Progenitor cell of endocrine pancreas (in vitro differentiated cells): Measurements from ENCODE around the gene PER2. TPM values are rescaled to one million over a fixed set of nuclear protein-coding genes. Genes with fewer than 3 reads are reported as not detected.
"Not testable (repeated sequence)": the region's sequence is repeated elsewhere in the genome, so short reads cannot be mapped to it uniquely, and the experiment has no call there.

ENCODE experiments used
- DNase-seq: peaks from one replicate; pipeline ENCODE4 v3.0.0; 2021; ENCODE audit warnings: low spot score; ENCODE audit not compliant: unreplicated experiment
- H3K27ac Mint-ChIP-seq: 2 replicates; pipeline ENCODE4 v1.8.0; 2021; ENCODE audit warnings: mild to moderate bottlenecking, moderate library complexity, mixed read lengths
- H3K27me3 Mint-ChIP-seq: 2 replicates; pipeline ENCODE4 v1.8.0; 2021; ENCODE audit warnings: mixed read lengths
- H3K36me3 Mint-ChIP-seq: 2 replicates; pipeline ENCODE4 v1.8.0; 2022; ENCODE audit warnings: mixed read lengths; ENCODE audit not compliant: insufficient read depth
- H3K4me1 Mint-ChIP-seq: 2 replicates; pipeline ENCODE4 v1.8.0; 2021; ENCODE audit warnings: low read depth, mixed read lengths
- H3K4me3 Mint-ChIP-seq: 2 replicates; pipeline ENCODE4 v1.8.0; 2021; ENCODE audit warnings: low read depth, mild to moderate bottlenecking, moderate library complexity, mixed read lengths
- H3K9me3 Mint-ChIP-seq: 2 replicates; pipeline ENCODE4 v1.8.0; 2021; ENCODE audit warnings: low read depth, mixed read lengths
- total RNA-seq: library from RNA; stranded (reverse); gene quantifications from 2 replicates; pipeline ENCODE4 v1.2.1, GENCODE V29; 2021
- TF ChIP-seq, protein P1 (sequence below): fragments of 200-600 bp; sonication (generic); IDR thresholded peaks from one replicate; pipeline ENCODE4 v1.5.0; 2021; ENCODE audit warnings: antibody characterized with exemption, mild to moderate bottlenecking; ENCODE audit not compliant: unreplicated experiment

The PER2 gene
- total RNA-seq, 1 donor from 2014 or later = 20.2 TPM

DNA sequence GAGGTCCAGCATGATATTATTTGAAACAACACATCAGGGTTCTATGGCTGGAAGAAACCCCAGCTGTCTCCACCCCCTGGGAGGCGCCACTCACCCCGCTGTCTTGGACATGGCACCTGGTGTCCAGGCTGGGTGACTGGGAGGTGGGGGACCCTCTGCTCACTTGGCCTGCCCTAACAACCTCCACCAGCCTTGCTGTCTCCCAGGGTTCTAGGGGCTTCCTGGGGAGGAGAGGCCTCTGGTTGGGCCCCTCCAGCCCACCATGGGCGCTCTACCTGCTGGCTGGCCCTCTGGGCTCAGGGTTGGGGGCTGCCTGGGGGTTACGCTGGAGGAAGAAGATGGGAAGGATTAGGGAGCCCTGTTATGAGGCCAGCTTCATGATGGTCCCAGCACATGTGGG is 16.3 kb downstream of the PER2 start:
- H3K4me1 Mint-ChIP-seq = peaks cover 13% of the 10 kb centered on the region
- H3K27ac Mint-ChIP-seq = peak overlapping the region; percentile 53

DNA sequence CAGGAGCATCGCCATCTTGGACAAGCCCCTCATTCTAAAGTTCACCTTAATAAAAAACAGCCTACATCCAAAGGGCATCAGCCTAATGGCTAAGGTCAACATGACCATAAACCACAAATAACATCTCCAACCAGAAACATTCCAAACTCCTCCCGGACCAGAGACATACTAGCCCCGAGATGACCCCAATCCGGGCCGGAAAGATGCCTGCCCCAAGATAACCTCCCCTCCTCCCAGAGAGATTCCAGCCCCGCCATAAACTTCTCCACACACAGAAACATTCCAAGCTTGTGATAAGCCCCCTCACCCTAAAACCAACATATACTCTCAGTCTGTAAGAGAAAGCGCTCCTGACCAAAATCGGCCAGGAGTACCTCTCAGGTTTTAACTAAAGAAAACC is 16.7 kb downstream of the PER2 start:
- not testable (repeated sequence) for DNase-seq, H3K27me3 Mint-ChIP-seq, H3K9me3 Mint-ChIP-seq
- Mint-ChIP-seq H3K27ac (peak overlapping the region; percentile 53), H3K4me3 (peak overlapping the region; percentile 25), H3K36me3 (peaks cover 30% of the 10 kb centered on the region), H3K4me1 (peaks cover 13% of the 10 kb centered on the region)

More for the DNA sequence above, 16.3 kb downstream of the PER2 start:
- no peak for DNase-seq
- Mint-ChIP-seq H3K4me3 (no peak overlapping the region), H3K36me3 (peaks cover 28% of the 10 kb centered on the region), H3K27me3 (no peaks in the 10 kb centered on the region), H3K9me3 (no peaks in the 10 kb centered on the region)
- TF ChIP-seq, protein P1, sequence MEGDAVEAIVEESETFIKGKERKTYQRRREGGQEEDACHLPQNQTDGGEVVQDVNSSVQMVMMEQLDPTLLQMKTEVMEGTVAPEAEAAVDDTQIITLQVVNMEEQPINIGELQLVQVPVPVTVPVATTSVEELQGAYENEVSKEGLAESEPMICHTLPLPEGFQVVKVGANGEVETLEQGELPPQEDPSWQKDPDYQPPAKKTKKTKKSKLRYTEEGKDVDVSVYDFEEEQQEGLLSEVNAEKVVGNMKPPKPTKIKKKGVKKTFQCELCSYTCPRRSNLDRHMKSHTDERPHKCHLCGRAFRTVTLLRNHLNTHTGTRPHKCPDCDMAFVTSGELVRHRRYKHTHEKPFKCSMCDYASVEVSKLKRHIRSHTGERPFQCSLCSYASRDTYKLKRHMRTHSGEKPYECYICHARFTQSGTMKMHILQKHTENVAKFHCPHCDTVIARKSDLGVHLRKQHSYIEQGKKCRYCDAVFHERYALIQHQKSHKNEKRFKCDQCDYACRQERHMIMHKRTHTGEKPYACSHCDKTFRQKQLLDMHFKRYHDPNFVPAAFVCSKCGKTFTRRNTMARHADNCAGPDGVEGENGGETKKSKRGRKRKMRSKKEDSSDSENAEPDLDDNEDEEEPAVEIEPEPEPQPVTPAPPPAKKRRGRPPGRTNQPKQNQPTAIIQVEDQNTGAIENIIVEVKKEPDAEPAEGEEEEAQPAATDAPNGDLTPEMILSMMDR = no peak

DNA sequence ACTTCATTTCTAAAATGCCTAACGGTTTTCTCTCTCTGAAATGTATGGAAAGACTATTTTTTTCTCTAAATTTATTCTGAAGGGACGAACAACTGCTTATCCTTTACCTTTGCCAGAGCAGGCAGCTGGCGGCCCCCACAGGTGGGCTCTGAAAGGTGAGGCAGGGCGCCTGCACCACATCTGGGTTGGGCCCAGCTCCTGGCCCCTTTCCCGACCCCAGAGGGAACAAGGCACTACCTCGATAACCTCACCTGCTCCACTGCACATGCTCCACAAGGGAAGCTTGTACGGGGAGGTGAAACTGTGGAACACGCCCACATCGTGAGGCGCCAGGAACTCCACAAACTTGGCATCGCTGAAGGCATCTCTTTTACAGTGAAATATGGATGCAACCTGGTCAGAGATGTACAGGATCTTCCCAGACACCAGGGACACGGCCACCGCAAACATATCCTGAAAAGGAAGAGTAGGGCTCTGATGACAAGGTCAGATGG is 17.3 kb downstream of the PER2 start:
- Mint-ChIP-seq H3K36me3 (peaks cover 27% of the 10 kb centered on the region), H3K27me3 (no peaks in the 10 kb centered on the region), H3K9me3 (no peaks in the 10 kb centered on the region), H3K27ac (no peak overlapping the region), H3K4me3 (no peak overlapping the region), H3K4me1 (peaks cover 13% of the 10 kb centered on the region)
- DNase-seq = no peak
- TF ChIP-seq, protein P1 = no peak

DNA sequence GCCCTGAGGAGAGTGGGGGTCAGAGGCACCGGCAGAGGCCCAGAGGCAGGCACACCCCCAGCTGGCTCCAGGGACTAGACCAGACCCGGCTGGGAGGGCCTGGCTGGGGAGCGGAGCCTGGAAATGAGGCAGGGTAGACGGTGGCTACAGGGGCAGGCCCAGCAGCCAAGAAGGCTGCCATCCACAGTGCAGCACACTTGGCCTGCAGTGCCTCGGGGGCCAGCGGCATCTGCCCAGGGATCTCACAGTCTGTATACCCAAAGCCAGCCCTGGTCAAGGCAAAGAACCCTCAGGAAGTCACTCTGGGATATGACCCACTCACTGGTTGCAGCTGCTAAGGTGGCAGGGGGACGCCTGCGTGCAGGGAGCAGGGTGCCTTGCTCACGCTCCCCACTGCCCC is 17.8 kb downstream of the PER2 start:
- TF ChIP-seq, protein P1 = no peak
- H3K4me1 Mint-ChIP-seq = peaks cover 13% of the 10 kb centered on the region
- H3K27ac Mint-ChIP-seq = no peak overlapping the region
- no peaks in the 10 kb centered on the region for H3K27me3 Mint-ChIP-seq
- no peak overlapping the region for H3K4me3 Mint-ChIP-seq
- no peaks in the 10 kb centered on the region for H3K9me3 Mint-ChIP-seq
- H3K36me3 Mint-ChIP-seq = peaks cover 27% of the 10 kb centered on the region
- no peak for DNase-seq

DNA sequence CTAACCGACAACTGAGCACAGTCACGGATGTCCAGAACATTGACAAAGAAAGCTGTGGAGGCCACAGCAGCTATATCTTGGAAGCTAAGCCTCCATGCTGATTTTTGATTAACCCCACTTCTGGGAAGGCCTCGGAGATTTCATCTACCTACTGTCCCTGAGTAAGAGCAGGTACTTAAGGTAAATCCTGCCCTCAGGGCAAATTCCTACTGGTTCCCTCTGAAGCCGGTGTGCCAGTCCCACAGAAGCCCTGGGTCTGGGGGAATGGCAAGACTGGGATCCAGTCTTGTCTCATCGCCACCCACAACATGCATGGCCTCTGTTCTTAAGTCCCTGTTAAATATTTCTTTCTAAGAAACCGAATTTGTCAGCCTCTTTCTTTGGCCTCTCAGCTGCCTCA is 18.7 kb downstream of the PER2 start:
- H3K4me3 Mint-ChIP-seq = no peak overlapping the region
- H3K27ac Mint-ChIP-seq = no peak overlapping the region
- H3K9me3 Mint-ChIP-seq = no peaks in the 10 kb centered on the region
- no peak for DNase-seq
- peaks cover 13% of the 10 kb centered on the region for H3K4me1 Mint-ChIP-seq
- peaks cover 25% of the 10 kb centered on the region for H3K36me3 Mint-ChIP-seq
- H3K27me3 Mint-ChIP-seq = no peaks in the 10 kb centered on the region
- TF ChIP-seq, protein P1 = no peak

DNA sequence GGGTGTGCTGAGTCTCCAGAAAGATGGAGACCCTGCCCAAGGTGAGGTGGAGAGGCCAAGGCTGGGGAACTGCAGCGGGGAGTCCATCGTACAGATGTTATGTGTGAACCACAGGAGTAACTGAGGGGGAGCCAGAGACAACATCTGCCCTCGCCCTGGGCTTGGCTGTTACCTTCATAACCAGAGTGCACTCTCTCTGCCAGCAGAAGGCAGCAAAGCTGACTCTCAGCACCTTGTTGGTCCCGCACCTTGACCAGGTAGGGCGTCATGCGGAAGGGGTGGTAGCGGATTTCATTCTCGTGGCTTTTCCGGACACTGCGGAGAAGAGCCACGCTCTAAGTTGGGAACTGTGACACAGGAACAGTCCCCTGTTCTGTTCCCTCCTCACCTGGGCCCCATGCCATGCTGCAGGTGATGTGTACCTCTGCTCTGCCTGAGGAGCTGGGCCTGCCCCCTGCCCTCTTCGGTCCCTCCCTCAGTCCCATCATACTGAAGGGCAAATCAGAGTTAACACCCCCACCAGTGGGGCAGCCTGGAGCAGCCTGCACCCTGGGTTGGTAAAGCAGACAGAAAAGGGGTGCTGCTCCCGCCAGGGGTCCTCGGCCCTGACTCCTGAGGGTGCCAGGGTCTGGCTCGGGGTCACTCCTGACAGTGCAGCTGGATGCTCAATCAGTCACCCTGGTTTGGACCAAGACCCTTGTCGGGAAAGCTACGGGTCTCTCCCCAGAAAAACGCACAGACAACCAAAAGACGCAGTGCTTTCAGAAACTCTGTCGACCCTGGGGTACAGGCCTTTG is 20.3 kb downstream of the PER2 start:
- H3K9me3 Mint-ChIP-seq = no peaks in the 10 kb centered on the region
- H3K27ac Mint-ChIP-seq = no peak overlapping the region
- H3K36me3 Mint-ChIP-seq = peaks cover 23% of the 10 kb centered on the region
- H3K27me3 Mint-ChIP-seq = no peaks in the 10 kb centered on the region
- H3K4me3 Mint-ChIP-seq = no peak overlapping the region
- peaks cover 18% of the 10 kb centered on the region for H3K4me1 Mint-ChIP-seq
- DNase-seq = no peak
- TF ChIP-seq, protein P1 = no peak
